ENCODE results near the gene TCERG1. TPM values are rescaled to one million over a fixed set of nuclear protein-coding genes. Genes with fewer than 3 reads are reported as not detected.

Gene TCERG1
- total RNA-seq, 4 donors from 2014 or later = 47.0 to 127 (median 58.4) TPM

GRCh38 chr5:146467760-146468159 is 20.6 kb downstream of the TCERG1 start:
- no peak for TF ChIP-seq CTCF (IDR thresholded peaks at IDR 0.05)
- ATAC-seq (ENCODE audit: low FRiP score) = no peak
- DNase-seq (ENCODE audit: low spot score) = no peak

DNA sequence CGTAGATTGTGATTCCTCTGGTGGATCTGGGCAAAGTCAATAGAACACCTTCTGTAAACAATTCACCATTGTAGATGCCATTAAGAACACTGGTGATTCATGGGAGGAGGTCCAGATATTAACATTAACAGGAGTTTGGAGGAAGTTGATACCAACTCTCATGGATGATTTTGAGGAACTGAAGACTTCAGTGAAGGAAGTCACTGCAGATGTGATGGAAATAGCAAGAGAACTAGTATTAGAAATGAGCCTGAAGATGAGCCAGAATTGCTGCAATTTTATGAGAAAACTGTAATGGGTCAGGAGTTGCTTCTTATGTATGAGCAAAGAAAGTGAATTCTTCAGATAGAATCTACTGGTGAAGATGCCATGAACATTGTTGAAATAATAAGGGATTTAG is 26.9 kb downstream of the TCERG1 start:
- no peak for ATAC-seq (ENCODE audit: low FRiP score)

GRCh38 chr5:146475190-146475780 is 28.2 kb downstream of the TCERG1 start:
- ATAC-seq (ENCODE audit: low FRiP score) (no peak), DNase-seq (ENCODE audit: low spot score) (no peak)
- no peak for TF ChIP-seq CTCF (IDR thresholded peaks at IDR 0.05)

More for the DNA sequence above, 26.9 kb downstream of the TCERG1 start:
- no peak for TF ChIP-seq CTCF (IDR thresholded peaks at IDR 0.05)
- DNase-seq (ENCODE audit: low spot score) = no peak

- TF ChIP-seq CTCF (IDR thresholded peaks at IDR 0.05) = no peak
- DNase-seq (ENCODE audit: low spot score) (no peak), ATAC-seq (ENCODE audit: low FRiP score) (no peak)
Observed at GRCh38 chr5:146475906-146476305, 28.8 kb downstream of the TCERG1 start.

DNA sequence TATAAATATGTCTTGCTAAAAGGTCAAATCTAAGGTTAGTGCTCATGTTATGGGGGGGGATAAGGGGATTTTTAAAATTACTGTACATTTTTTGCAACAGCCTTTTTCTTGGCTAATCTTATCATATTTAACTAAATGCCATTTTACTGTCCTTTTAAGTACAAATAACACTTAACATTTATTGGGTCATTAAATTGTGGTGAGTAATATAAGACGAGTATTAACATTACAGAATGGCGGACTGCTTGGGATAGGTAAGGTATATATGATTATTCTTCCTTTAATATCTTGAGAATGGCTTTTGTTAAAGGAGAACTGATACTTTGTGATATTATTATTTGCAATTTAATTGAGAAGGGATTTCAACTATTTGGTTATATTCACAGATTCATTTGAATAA is 35.6 kb downstream of the TCERG1 start:
- ATAC-seq (ENCODE audit: low FRiP score) = no peak
- TF ChIP-seq CTCF (IDR thresholded peaks at IDR 0.05) = no peak
- DNase-seq (ENCODE audit: low spot score) = no peak

DNA sequence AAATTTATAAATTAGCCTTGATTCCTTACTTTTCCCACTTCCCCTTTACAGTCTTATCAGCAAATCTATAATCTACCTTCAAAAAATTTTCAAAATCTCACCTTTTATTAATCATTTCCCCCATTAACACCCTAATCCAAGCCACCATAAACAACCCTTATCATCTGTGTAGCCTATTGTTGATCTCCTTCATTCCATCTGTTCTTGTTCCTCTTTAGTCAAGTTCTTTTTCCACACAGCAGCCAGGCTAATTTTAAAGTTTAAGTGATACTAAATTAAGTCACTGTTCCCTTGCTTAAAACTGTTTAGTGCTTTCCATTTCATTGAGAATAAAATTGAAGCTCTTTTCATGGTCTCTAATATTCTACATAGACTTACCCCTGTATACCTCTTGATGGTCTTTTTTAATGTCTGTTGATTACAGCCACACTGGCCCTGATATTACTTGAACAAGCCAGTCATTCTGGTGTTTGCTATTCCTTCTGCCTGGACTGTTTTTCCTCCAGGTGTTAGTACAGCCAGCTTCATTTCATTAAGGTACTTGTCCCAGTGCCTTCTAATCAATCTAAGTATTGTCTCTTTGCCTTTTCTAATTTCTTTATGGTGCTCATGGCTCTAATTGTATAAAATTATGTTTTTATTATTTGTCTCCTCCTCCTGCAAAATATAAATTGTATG is 37.7 kb downstream of the TCERG1 start:
- DNase-seq (ENCODE audit: low spot score) = no peak
- TF ChIP-seq CTCF (IDR thresholded peaks at IDR 0.05) = no peak
- ATAC-seq (ENCODE audit: low FRiP score) = no peak
